NCI-H345 treated with DMSO at 0.1 percent for 48 hours (cell line): ENCODE measurements around the gene SP3.

Source experiments
- DNase-seq: peaks from one replicate; lab custom pipeline; 2025; ENCODE audit not compliant: unreplicated experiment; lab: John Stamatoyannopoulos, UW

SP3 gene

GRCh38 chr2:173997269-173997668, 32.1 kb upstream of the SP3 start:
- no peak for DNase-seq

DNA sequence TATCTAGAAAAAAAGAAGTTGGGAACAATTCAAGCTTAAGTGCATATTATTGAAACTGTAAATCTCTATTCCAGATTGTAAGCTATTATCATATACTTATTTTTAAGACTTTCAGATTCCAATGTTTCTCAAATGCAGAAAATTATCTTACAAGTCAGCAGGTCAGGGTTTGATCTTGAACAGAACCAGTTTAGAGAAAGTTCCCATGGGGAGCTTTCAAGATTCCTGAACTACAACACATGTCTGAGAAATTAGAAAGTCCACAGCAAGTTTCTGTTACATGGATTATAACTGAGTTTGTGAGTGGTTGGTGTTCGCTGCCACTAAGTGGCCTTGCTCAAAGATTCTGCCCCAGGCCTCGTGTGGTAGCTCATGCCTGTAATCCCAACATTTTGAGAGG, 31.6 kb upstream of the SP3 start:
- no peak for DNase-seq

DNA sequence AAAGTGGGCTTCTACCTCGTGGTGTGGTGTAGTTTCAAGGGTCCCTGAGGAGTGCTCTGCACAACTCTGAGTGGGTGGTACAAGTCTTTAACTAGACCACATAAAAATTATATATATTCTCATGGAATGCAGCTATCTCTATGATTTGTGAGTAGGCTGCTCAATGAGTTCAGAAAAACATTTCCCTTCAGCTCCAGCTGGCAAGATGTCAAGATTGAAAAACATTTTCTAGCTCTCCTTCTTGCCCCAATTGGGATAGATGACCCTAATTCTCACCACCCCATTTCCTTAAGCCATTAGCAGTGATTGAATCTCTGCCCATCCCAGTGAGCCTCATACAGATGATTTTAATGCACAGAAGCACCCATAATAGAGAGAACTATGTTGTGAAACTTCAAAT, 28.3 kb upstream of the SP3 start:
- no peak for DNase-seq

DNA sequence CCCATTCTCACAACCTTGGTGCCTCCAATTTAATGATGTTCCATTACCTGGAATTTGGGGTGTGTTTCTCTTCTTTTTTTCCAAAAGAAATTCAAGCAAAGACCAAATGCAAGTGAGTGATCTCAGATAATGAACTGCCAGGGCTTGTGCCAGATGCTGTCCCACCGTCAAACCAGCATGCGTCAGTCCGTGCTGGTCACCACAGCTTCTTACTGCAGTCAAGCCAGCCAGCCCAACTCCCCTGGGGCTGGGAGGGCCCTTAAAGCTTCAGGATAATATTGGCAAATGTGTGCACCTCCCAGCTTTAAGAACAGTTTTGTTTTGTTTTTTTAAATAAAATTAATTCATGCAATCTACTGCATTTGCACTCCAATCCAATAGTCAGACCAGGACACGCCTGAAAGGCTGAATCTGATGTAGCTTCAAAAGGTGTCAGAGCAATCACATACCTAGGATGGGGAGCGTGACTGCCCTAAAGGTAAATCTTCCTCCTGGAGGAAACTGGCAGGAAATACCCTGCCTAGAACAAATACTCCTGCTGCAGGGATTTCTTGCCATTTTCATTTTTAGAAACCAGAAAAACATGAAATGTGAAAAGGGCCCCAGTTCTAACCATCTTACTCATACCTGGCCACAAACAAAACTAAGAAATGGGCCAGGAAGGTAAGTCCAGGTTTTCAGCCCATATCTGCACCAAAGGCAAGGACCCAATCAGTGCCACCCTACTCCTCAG, 26.8 kb upstream of the SP3 start:
- DNase-seq = no peak

DNA sequence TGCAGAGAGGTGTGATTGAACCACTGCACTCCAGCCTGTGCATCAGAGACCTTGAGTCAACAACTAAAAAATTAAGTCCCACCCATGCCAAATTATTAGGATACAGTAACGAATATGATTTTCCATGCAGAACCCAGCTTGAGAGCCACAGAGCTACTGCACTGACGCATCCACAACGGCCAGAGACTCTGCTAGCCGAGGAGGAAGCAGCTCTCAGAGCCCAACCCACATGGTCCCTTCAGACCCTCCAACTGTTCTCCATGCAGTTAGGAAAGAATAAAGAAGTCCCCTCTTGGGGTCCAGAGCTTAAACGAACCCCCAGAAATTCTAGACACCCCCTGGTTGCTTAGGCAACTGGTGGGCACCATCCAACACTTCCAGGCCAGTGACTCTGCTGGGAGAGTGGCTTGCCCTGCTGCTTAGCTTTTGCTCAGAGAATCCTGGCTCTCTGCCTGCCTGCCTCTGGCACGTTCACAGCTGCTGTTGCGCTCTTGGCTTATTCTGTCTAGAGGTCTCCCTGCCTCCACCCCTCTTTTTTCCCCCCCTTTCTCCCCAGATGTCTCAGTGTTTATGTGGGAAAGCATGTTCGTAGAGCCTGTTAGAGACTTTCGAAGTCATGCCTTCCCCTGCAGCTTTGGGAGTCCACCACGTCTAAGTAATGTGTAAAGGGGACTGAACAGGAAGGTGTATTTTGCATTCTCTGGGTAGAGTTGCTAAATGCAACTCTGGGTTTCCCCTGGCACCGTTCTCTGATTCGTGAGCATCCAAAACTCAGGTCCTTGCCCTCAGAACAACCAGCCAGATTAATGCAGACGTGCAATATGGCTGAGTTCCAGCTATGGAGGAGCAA, 26.0 kb upstream of the SP3 start:
- DNase-seq = no peak

- DNase-seq = no peak
Observed at GRCh38 chr2:173990245-173990644, 25.1 kb upstream of the SP3 start.

- no peak for DNase-seq
Observed at GRCh38 chr2:173989884-173990215, 24.7 kb upstream of the SP3 start.

DNA sequence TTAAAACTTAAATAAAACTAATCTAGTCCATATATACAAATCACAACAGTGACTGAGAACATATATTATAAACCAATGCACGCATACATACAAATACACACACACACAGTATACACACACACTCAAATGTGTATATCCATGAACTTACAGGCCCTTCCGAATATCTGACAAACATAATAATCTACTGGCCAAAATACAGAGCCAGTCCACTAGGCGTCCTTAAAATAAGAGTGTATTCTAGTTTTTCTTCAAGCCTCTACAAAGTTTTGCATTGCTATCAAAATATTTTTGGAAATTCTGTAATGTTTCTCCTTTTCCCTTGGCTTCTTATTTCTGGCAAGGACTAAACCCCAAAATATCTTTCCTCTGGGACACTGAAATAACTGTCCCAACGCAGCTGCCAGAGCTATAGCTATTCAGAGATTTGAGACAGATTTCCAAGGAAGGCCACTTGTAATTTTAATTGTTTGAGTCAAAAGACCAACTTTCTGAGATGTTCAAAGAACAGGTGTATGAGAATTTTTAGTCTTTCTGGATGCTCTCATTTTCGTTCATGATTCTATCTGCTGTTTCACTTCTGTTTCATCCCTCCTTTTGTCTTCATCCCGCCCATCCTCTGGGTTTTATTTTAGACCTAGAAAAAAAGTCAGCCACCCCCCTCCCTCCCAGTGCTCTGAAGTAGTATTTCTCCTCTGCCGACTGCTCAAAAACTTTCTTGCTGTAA, 24.1 kb upstream of the SP3 start:
- no peak for DNase-seq

- DNase-seq = no peak
Observed at GRCh38 chr2:173986805-173987204, 21.6 kb upstream of the SP3 start.

DNA sequence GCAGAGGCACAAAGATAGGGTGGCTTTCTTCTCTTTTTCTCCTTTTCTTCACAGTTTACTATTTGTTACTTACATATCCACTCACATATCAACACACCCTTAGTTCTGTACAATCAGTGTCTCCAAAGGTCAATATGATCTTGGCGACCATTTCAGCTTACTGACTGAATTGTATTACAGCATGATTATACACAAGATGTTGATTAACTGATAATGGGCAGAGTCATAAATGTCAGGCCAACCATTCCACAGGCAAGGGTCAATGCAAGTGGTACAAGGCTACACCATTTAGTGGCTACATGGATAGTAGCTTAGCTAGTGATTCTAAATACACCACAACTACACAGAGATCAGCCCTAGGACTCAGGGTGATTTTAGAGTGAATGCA, 20.4 kb upstream of the SP3 start:
- DNase-seq = no peak

GRCh38 chr2:173984866-173985604, 19.9 kb upstream of the SP3 start:
- DNase-seq = no peak

DNA sequence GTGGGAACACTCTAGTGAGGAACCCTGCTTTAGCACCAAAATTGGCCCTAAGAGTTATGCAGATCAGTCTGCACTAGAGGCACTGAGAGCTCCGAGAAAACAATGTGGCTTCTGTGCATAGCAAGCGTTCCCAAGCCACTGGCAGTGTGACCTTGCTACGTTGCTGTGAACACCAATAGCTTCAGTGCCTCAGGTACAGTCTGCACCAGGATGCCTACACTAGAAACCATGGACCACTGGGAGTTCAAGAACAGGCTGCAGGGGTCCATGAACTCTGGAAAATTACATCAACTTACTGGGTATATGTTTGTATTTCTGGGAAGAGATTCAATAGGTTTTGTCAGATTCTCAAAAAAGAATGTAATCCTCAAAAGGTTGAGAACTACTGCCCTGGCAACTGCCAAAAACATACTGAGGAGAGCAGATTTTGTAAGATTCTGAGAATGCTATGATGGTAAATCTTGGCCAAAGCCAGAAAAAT, 18.3 kb upstream of the SP3 start:
- DNase-seq = no peak

GRCh38 chr2:173982918-173983317, 17.7 kb upstream of the SP3 start:
- peak; percentile 85 for DNase-seq

GRCh38 chr2:173982182-173982714, 17.1 kb upstream of the SP3 start:
- no peak for DNase-seq

DNA sequence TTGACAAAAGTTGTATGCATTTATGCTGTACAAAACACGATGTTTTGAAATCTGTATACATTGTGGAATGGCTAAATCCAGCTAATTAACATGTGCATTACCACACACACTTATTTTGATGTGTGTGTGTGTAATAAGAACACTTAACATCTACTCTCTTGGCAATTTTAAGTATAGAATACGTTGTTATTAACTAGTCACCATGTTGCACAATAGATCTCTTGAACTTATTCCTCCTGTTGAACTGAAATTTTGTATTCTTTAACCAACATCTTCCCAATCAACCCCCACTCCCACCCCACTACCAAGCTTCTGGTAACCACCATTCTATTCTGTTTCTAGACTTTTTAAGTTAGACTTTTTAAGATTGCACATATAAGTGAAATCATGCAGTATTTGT, 16.3 kb upstream of the SP3 start:
- no peak for DNase-seq

DNA sequence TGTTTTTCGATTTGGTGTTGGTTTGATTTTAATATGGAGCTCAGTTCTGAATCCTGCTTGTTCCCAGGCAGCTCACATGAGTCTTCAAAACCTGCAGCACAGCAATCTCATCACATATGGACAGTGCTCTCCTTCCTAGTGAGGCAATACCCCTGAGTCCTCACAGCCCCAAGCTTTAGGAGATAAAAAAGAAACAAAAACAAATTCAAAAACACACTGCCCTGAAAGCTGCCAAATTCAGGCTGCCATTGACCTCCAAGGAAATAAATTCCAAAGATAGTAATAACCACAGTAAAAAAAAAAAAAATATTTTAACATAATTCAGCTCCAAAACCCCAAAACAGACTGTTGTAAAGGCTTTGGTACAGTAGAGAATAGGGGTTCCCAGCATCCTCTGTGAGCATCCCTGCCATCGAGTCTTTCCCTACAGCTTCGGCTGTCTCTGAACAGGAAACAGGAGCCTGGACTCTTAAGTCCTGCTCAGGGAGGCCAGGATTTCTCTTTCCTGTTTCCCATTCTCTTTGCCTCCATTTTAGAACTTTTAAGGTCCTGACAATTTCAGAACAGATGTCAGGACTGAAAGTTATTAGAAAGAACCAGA, 14.7 kb upstream of the SP3 start:
- no peak for DNase-seq

GRCh38 chr2:173978447-173978846, 13.3 kb upstream of the SP3 start:
- DNase-seq = no peak

DNA sequence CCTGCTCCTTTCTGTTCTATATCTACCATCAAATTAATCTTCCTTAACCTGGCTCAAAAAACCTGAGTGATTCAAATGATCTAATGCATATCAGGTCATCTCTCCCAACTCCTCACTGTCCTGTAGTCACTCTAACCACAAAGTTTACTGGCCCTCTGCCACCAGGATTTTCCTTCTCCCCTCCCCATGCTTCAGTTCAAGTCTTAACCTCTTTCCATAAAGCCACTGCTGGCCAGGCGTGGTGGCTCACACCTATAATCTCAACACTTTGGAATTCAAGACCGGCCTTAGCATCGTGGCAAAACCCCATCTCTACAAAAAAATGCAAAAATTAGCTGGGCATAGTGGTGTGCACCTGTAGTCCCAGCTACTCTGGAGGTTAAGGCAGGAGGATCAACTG, 7.5 kb upstream of the SP3 start:
- DNase-seq = no peak

GRCh38 chr2:173972165-173972564, 7.0 kb upstream of the SP3 start:
- DNase-seq = no peak

DNA sequence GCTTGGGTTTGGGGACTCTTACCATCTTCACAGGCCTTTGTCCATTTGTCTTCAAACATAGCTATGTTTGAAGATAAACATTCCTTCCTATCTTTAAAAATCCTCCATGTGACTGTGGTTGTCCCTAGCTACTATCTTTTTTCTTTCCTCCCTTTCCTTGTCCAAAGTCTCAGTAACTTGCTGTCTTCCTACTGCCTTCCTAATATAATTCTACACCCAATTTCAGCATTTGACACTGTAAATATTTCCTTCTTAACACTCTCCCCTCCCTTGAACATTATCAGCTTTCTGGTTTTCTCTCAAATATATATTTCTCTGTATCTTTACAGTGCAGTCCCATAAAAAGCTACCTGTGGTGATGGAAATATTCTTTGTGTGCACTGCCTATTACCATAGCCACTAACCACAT, 5.3 kb upstream of the SP3 start:
- no peak for DNase-seq

- no peak for DNase-seq
Observed at GRCh38 chr2:173969886-173970285, 4.7 kb upstream of the SP3 start.
